Measurements from ENCODE around the gene INAVA.

The INAVA gene

DNA sequence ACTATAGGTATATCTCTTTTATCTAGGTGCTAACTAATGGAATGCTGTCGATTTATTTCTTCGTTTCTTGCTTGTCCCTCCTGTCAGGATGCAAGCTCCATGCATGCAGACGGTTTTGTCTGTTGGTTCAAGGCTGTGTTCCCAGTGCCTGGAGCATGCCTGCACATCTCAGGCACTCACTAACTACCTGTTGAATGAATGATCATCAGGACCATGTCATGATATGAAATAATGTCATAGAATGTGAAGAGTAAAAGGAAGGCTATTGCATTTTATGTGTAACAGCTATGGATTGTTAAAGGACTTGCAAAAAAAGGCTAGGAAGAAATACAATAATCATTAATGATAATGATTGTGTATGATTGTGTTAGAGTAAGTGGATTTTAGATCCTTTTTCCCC, 17.7 kb upstream of the INAVA start:
- DNase-seq (ENCODE audit: low read depth in 2 of 2) = no peak

DNA sequence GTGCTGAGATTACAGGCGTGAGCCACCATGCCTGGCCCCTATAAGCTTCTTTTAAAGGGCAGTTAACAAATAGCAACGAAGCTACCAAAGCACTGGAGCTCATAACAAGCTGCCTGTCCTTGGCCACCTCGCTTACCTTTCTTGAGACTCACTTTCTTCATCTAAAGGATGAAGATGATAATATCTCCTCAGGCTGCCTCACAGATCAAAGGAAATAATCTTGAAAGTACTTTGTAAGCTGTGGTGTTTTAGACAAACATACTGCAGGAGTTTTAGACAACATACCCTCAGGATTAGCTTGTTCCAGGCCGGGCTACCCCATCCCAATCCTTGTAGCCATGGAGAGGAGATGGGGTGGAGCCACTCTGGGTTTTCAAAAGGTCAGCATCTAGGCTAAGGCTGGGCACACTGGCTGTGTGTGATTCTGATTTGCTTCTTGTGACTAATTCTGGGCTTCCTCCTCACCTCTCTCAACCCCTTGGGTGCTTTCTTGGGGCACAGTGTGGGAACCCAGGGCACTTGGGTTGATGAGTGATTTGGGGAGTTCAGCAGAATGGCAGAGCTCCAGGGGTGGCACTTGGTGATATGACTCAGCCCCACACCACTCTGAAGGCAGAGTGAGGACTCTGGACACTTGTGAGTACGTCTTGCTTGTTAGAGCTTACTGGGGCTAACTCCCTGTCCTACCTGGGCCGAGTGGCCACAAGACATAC, 16.7 kb upstream of the INAVA start:
- peak in 1 of 2 donors; percentile 15 for DNase-seq (ENCODE audit: low read depth in 2 of 2)

DNA sequence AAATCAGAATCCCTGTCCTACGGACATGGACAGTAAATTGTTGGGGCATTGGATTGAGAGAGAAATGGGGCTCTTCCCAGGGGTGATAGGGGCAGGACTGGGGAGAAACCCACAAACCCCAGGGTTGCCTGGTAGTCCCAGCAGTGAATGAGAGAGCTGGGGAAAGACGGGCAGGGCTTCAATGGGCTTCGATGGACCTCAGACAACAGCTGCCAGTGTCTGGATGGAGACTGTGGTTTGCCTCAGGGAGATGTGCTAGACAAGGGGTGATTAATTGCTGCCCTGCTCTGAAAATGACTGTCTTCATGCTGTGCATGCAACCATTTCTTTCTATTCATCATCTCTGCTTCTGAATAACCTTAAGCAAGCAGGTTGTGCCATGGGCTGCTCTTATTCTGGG, 14.5 kb upstream of the INAVA start:
- DNase-seq (ENCODE audit: low read depth in 2 of 2) = no peak

DNA sequence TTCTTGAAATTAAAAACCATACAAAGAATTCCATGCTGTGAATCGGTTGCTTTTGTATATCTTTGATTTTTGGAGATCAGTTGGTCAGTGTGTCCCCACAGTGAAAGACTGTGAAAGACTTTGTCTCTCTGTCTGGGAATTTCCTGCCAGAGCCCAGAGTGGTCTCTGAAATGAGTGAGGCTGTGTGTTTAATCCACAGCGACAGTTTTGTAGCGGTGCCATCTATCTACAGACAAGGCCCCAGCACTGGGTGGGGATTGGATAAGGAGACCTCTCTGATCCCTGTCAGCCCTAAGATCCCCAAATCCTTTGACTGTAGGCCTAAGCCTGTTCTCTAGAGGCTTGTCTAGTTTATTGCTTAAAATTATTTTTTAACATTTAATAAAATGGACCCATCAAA, 11.6 kb upstream of the INAVA start:
- no peak for DNase-seq (ENCODE audit: low read depth in 2 of 2)

DNA sequence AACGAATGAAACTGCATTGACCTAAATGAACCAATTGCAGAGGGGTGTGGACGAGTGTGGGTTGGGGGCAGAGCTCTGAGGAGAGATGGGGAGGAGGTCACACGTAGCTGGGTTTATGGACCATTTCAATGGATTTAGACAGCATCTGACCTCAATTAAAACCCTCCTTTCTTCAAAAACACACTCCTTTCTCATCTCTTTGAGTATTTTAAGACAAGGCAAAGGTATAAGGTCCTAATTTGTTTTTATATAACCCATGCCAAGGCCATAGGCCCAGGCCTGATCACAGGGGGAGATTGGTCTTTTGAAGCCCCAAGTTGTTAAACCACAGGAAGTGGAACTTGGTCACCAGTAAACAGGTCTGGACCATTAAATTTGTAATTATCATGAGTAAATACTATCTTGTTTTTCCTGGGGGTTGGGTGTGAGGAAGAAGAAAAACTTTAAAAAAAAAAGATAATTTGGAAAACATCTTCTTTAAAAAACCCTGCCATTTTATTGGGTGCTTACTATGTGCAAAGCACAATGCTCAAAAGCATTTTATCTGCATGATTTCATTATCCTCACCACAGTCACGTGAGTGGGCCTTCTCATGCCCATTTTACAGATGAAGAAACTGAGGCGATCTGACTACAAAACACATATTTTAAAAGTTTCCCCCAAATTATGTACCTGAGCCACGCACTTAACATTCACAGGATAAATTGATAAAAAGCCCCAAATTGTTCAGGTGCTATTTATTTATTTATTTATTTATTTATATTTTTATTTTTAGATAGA, 8.9 kb upstream of the INAVA start:
- DNase-seq (ENCODE audit: low read depth in 2 of 2) = no peak

DNA sequence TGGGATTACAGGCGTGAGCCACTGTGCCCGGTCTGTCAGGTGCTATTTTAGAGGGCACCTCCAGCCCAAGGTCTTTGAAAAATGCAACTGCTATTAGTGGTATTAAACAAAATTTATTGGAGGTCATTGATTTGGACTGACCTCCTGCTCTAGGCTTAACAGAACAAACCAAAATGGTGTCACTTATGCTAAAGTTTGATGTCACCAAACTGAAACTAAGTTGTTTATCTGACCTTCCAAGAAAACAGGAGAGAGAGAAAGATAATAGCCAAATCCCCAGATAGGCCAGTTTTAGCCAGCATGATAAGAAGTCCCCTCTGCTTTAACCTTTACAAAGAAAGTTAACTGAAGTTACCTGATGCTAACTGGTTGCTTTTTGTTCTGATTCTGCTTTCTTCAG, 8.1 kb upstream of the INAVA start:
- no peak for DNase-seq (ENCODE audit: low read depth in 2 of 2)

DNA sequence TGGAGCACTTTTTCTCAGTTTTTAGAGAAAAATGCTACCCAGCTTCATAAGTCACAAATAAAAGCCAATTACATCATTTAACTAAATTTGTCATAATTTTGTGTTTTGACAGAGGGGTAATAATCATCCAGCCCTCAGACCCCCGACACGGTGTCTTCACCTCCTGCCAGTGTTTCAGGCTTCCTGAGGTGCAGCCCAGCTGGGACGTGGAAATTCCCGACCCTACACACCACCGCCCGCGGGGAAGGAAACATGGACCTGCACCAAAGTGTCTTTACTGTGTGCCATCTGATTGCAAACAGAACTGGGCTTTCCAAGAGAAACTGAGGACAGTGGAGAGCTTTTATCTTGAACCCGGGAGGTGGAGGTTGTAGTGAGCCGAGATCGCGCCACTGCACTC, 7.7 kb upstream of the INAVA start:
- DNase-seq (ENCODE audit: low read depth in 2 of 2) = no peak

DNA sequence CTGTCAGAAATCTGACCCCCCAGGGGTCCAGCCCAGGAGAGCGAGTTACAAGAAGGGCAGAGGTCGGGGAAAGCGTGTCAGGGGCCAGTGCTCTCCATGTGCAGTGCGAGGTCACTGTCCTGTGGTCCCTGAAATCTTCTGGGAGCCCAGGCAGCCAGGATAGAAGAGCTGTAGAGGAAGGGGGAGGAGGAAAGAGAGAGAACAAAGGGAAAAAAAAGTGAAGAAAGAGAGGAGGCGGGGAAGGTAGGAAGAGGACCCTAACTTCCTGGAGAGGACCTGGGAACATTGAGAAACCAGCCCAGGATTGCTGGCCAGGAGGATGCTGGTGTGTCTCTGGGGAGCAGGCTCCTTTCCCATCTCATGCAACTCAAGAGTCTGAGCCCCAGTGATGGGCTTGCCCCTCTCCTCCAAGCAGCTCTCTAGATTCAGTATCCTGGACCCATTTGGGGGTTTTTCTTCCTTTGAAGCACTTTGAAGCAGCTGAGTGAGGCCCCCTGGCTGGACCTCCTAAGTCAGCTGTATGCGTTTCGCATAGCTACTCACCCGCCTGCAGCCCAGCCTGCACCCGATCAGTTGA, 6.8 kb upstream of the INAVA start:
- DNase-seq (ENCODE audit: low read depth in 2 of 2) = no peak

DNA sequence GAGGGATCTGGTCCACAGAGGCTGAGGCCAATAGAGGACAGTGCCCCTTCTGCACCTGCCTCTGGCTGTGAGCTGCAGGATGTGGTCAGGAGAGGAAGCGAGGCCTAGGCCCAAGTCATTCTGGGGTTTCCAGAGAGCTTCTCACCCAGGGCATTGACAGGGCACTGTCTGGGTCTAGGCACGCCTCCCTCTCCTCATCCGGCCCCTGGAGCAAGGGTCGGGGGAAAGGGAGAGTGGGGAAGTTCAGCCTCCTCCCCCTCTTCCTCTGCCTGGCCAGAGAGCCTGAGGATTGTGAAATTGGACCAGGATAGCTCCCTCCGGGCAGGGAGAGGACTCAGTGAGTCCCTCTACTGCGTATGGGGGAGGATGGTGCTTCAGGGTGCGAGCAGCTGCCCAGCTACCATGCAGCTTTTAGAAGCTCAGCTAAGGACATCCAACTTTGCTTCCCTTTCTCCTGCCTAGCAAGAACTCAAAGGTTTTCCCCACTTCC, 6.3 kb upstream of the INAVA start:
- DNase-seq (ENCODE audit: low read depth in 2 of 2) = peak; percentile 32 to 38

DNA sequence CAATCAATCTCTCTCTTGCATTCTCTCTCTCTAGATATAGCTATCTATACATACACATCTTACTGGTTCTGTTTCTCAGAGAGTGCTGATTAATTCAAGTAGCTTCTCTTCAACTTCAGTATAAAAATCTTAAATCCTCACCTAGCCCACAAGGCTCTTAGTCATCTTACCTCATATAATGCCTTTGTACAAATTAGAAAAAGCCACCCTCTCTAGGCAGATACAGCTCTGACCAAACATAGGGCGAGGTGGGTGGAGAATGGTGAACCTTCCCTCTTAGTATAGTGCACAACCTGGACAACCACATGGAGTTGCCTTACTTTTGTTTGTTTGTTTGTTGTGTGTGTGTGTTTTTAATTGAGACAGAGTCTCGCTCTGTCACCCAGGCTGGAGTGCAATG, 5.1 kb upstream of the INAVA start:
- no peak for DNase-seq (ENCODE audit: low read depth in 2 of 2)

DNA sequence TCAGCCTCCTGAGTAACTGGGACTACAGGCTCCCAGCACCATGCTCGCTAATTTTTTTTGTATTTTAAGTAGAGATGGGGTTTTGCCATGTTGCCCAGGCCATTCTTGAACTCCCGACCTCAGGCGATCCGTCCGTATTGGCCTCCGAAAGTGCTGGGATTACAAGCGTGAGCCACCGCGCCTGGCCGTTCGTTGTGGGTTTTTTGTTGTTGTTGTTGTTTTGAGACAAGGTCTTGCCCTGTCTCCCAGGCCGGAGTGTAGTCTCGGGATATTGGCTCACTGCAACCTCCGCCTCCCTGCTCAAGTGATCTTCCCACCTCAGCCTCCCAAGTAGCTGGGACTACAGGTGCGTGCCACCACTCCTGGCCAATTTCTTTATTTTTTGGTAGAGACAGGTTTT, 4.7 kb upstream of the INAVA start:
- DNase-seq (ENCODE audit: low read depth in 2 of 2) = no peak

DNA sequence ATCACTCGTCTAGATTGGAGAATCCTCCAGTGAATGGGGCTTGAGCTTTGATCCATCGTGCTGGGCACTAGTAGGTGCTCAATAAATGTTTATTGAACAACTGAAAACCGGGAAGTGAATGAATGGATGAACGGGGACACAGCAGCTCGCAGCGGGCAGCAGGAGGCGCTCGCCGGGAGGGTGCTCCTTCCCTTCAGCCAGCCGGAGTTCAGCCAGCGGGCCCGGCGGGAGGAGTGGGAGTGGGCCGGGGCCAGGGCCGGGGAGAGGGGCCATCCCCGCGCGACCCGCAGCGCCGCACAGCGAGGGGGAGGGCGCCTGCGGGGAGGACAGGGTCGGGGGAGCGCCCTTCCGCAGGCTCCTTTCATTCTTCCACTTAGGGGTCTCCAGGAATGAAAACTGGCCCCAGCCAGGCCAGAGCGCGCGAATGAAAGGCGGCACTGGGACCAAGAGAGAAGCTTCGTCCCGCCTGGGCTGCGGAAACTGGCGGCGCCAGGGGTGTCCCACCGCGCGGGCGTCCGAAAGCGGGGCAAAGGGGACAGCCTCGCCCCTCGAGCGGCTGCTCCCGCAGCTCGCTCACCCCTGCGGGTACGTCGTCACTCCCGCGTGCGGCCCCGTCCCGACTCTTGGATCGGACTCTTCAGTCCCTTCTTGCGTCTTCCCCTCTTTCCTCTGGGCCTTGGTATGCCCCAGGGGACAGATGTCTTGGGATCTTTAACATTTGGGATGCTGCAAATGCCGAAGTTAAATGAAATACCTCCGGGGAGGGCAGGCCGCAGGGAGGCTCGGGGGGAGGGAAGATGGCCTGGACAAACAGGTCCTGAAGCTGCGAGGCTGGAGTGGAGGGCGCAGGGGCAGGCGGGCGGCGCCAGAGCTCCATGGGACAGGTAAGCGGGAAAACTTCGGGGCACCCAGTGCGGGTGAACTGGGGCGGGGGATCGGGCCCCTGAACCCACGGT, 3.6 kb upstream of the INAVA start:
- no peak for DNase-seq (ENCODE audit: low read depth in 2 of 2)

DNA sequence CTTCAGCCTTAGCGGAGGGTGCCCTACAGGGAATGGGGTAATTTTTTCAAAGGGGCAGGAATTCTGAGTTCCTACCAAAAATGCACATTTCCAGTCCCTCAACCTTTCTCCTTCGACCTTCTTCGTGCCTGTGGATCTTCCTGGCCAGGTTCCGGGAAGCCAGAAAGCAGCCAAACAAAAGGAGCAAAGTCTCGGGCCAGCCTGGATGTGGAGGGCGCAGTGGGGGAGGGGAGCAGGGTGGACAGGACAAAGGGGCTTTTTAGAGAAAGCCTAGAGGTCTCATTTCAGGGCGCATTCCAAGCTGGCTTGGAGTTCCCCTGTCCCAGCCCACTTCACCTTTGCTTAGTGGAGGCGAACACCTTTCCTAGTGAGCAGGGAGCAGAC, 2.9 kb upstream of the INAVA start:
- no peak for DNase-seq (ENCODE audit: low read depth in 2 of 2)

DNA sequence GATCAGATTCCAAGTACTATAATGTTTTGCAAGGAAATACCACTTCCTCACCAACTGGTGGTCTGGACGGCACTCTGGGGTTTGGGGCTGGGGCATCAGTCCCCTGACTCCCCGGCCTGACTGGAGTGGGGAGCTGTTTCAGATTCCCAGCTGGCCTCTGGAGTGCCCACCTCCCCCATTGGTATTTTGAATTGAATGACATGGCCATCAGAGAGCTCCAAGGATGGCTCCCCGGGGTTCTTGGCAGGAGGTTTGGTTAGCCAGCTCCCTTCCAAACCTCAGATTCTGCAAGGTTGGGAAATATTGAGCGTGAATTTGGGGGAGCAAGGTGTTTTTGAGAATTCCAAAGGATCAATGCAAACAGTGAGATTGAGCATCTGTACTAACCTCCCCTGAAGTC, 2.2 kb upstream of the INAVA start:
- no peak for DNase-seq (ENCODE audit: low read depth in 2 of 2)

DNA sequence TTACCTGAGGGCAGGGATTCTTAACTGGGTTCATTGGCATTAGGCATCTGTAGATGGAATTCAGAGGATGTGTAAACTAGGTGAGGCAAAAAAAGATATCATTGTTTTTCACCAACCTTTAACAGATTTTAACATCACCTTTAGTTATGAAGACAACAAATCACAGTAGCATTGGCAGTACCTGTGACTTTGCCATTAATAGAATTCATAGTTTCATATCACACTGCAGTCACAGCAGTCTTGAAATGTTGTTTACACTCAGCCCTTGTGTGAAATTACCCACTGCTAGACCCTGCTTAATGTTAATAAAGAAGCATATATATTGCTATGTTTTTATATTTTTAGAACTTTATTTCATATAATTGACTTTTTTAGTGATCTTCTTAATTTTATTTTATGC, 1.7 kb upstream of the INAVA start:
- DNase-seq (ENCODE audit: low read depth in 2 of 2) = no peak

DNA sequence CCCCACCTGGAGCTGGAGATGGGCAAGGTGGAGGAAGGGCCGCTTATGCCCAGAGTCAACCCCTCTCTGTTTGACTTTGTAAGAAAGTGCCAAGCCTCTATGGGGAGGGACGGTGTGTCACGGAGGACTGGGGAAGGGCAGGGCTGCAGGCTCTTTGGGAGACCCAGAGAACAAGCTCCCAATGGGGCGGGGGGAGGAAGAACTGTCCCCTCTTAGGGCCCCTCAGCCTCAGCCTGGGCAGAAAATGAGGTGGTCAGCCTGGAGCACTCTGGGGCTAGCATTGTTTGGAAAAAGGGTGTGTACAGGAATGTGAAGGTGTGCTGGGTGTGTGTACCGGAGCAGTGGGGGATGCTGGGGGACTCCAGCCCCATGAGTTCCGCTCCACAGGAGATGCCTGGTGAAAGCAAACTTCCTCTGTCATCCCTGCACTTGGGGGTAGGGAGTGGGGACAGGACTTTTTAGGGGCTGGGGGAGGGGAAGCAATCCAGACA, 1.2 kb upstream of the INAVA start:
- no peak for DNase-seq (ENCODE audit: low read depth in 2 of 2)

DNA sequence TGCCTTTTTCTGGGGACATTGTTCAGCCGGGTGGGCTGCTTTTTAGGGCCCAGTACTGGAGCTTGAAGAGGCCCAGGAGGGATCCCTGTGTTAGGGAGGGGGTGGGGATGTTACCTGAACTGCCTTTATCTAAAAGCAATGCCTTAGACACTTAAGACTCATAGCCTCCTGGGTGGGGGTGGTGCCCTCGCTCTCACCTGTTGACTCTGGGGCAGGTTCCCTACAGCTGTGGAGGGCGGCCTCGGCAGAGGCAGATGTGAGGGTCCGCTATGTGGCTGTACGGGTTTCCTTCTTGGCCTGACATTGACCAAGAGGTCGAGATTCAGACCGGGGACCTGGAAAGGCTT, 716 bp downstream of the INAVA start:
- no peak for DNase-seq (ENCODE audit: low read depth in 2 of 2)

DNA sequence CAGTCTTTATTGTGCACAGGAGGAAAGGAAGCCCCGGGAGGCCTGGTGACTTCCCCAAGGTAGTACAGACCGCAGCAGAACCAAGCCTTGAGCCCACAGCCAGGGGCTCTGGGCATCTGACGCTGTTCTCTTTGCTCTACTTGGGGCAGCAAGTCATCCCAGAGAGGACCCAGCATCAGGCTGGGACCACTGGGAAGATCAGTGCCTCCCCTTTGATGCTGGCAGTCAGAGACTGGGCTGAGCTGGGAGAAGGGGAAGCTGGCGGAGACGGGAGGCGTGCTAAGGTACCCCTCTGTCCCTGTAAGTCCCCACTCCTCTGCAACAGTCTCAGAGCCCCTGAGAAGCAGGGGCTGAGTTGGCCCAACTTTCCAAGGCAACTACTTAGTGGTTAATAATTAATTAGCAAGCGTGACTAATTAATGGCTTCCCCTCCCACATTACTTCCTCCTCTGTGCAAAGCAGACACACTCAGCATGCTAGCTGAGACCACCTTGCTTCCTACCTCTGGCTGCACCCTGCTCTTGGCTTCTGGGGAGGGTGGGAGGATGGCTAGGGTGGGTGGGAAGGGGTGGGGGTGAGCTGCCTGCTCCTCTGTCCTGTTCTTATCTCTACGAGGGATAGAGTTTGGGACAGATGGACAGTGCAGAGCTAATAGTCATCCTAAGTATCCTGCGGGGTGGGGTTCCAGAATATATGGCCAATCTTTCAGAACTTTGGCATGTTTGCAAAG, 1.3 kb downstream of the INAVA start:
- no peak for DNase-seq (ENCODE audit: low read depth in 2 of 2)

DNA sequence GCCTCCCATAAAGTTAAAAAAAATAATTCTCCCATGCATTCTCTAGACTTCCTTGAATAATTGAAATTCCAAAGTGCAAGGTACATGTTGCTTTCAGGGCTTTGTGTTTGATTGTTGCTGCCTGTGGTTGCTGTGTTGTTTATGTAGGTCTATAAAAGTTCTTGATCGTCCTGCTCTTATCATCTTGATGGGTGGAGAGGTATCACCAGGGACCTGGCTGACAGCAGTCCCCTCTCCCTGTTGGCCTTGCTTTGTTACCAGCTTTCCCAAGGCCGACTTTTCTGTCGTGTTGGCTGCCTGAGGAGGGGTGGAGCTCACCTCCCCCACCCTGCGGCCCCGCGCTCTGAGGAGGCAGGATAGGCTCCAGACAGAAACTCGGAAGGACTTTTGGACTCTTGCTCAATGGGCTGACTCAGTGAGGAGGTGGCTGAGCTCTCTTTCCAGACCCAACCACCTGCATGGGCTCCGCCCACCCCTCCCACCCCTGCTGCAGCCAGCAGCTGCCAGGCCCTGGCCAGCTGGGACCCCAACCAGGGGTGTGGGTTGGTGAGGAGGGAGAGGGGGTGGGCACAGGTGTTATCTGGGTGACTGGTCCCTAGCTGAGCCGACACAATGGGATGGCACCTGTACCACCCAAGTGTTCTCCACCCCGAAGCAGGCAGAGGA, 2.0 kb downstream of the INAVA start:
- DNase-seq (ENCODE audit: low read depth in 2 of 2) = no peak

DNA sequence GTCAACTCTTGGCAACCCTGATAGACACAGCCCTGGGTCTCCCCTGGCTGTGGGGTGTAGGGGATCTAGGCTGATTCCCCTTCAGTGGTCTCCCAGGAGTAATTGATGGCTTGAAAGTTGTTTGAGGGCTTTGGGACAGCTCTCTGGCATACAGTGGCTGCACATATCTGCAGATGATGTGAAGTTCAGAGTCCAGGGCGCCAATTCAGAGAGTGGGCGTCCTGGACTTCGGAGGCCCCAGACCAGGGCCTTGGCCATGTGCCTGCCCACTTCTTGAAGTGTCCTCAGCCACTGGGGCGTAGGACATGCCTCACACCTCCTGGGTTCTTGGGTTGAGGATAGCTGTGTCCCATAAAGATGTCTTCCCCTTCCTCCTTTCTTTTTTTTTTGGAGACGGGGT, 2.6 kb downstream of the INAVA start:
- no peak for DNase-seq (ENCODE audit: low read depth in 2 of 2)

DNA sequence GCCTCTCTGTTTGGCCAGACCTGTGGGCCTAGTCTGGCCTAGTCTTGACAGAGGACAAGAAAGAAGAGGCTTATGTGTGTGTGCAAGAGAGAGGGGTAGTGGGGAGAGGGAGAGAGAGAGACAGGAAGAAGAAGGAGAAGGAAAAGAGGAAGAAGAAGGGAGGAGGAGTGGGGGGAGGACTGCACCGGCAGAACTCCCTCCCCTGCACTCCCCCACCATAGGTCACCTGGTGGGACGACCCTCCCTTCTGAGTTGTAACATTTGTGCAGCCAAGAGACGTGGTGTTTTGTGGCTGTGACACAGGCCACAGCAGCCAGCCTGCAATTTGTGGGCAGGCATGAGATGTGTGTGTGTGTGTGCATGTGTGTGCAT, 4.3 kb downstream of the INAVA start:
- DNase-seq (ENCODE audit: low read depth in 2 of 2) = no peak
